MM.1S (cell line): ENCODE data around the gene ETV3.

Experiments
- DNase-seq: peaks from one replicate; pipeline ENCODE4 v3.0.0-alpha.2; 2015
- H2AFZ ChIP-seq: fragments of 300-600 bp; sonication (generic); 2 replicates; pipeline ENCODE4 v1.6.0; 2016; ENCODE audit warnings: antibody characterized with exemption, low read length
- H3F3A ChIP-seq: fragments of 300-600 bp; sonication (generic); 2 replicates; pipeline ENCODE4 v1.6.1; 2016; ENCODE audit warnings: mild to moderate bottlenecking, antibody characterized with exemption, low read length, moderate library complexity, mixed read lengths; ENCODE audit not compliant: insufficient read depth
- H3K27ac ChIP-seq: fragments of 300-600 bp; sonication (generic); 2 replicates; pipeline ENCODE4 v1.5.1; 2016; ENCODE audit warnings: mild to moderate bottlenecking, low read length
- H3K27me3 ChIP-seq: fragments of 300-600 bp; sonication (generic); replicated peaks from 2 replicates; pipeline ENCODE4 v1.6.0; 2016; ENCODE audit warnings: low read length; ENCODE audit not compliant: insufficient read depth
- H3K36me3 ChIP-seq: fragments of 300-600 bp; sonication (generic); replicated peaks from 2 replicates; pipeline ENCODE4 v1.6.1; 2016; ENCODE audit warnings: mild to moderate bottlenecking, low read length, mixed read lengths; ENCODE audit not compliant: insufficient read depth
- H3K4me1 ChIP-seq: fragments of 300-600 bp; sonication (generic); 2 replicates; pipeline ENCODE4 v1.6.1; 2016; ENCODE audit warnings: low read length, mixed read lengths
- H3K4me2 ChIP-seq: fragments of 300-600 bp; sonication (generic); 2 replicates; pipeline ENCODE4 v1.6.0; 2016; ENCODE audit warnings: low read depth, low read length
- H3K4me3 ChIP-seq: fragments of 300-600 bp; sonication (generic); 2 replicates; pipeline ENCODE4 v1.5.1; 2016; ENCODE audit warnings: low read length, mixed read lengths
- H3K79me2 ChIP-seq: fragments of 300-600 bp; sonication (generic); 2 replicates; pipeline ENCODE4 v1.6.1; 2016; ENCODE audit warnings: mixed run types, low read length, mixed read lengths
- H3K9ac ChIP-seq: fragments of 300-600 bp; sonication (generic); 2 replicates; pipeline ENCODE4 v1.6.1; 2016; ENCODE audit warnings: low read length, mixed read lengths
- H3K9me2 ChIP-seq: fragments of 300-600 bp; sonication (generic); replicated peaks from 2 replicates; pipeline ENCODE4 v1.6.1; 2016; ENCODE audit warnings: mild to moderate bottlenecking, low read length, mixed read lengths; ENCODE audit not compliant: insufficient read depth
- H3K9me3 ChIP-seq: fragments of 300-600 bp; sonication (generic); replicated peaks from 2 replicates; pipeline ENCODE4 v1.6.1; 2016; ENCODE audit warnings: mild to moderate bottlenecking, low read length, mixed read lengths; ENCODE audit not compliant: insufficient read depth
- H4K20me1 ChIP-seq: fragments of 300-600 bp; sonication (generic); 2 replicates; pipeline ENCODE4 v1.6.1; 2016; ENCODE audit warnings: mild to moderate bottlenecking, low read length, moderate library complexity, mixed read lengths; ENCODE audit not compliant: insufficient read depth
- CTCF ChIP-seq: fragments of 300-600 bp; sonication (generic); IDR thresholded peaks from 2 replicates; pipeline ENCODE4 v1.5.1; 2016; ENCODE audit warnings: antibody characterized with exemption, low read length, mixed read lengths
- EZH2 ChIP-seq: fragments of 300-600 bp; sonication (generic); optimal IDR thresholded peaks from 2 replicates; pipeline ENCODE3; 2017; ENCODE audit warnings: low read depth, mild to moderate bottlenecking, antibody characterized with exemption, low read length, mixed read lengths
- EZH2phosphoT487 ChIP-seq: fragments of 300-600 bp; sonication (generic); IDR thresholded peaks from 2 replicates; pipeline ENCODE4 v1.6.1; 2018; ENCODE audit warnings: antibody characterized with exemption, low read length

The ETV3 gene

GRCh38 chr1:157114183-157115121 is 23.7 kb downstream of the ETV3 start:
- no peaks in the 10 kb centered on the region for H3K79me2 ChIP-seq

GRCh38 chr1:157113631-157114030 is 24.6 kb downstream of the ETV3 start:
- no peaks in the 10 kb centered on the region for H3K36me3 ChIP-seq
- no peak overlapping the region for H3K27ac ChIP-seq
- TF ChIP-seq EZH2phosphoT487 (no peak), CTCF (no peak), EZH2 (no peak)
- no peaks in the 10 kb centered on the region for H3K9me3 ChIP-seq
- H3K4me3 ChIP-seq: no peak overlapping the region
- no peaks in the 10 kb centered on the region for H3K79me2 ChIP-seq
- H3F3A ChIP-seq: no peaks in the 10 kb centered on the region
- no peak for DNase-seq
- H3K4me2 ChIP-seq: no peak overlapping the region
- H3K4me1 ChIP-seq: peaks cover 13% of the 10 kb centered on the region
- H4K20me1 ChIP-seq: no peaks in the 10 kb centered on the region
- H3K9me2 ChIP-seq: no peaks in the 10 kb centered on the region
- H3K27me3 ChIP-seq: peaks cover 19% of the 10 kb centered on the region; the same call in 1 of the 2 replicates
- H2AFZ ChIP-seq: no peak overlapping the region
- no peak overlapping the region for H3K9ac ChIP-seq

More at GRCh38 chr1:157114183-157115121, 23.7 kb downstream of the ETV3 start:
- Histone ChIP-seq H3K9ac (no peak overlapping the region), H3K9me2 (no peaks in the 10 kb centered on the region), H3K36me3 (no peaks in the 10 kb centered on the region), H3K9me3 (no peaks in the 10 kb centered on the region), H3K27ac (no peak overlapping the region), H2AFZ (no peak overlapping the region), H3K27me3 (peaks cover 19% of the 10 kb centered on the region; the same call in 1 of the 2 replicates), H3K4me3 (no peak overlapping the region), H3K4me2 (no peak overlapping the region), H4K20me1 (no peaks in the 10 kb centered on the region), H3F3A (no peaks in the 10 kb centered on the region), H3K4me1 (peaks cover 13% of the 10 kb centered on the region)
- TF ChIP-seq EZH2 (no peak), CTCF (no peak), EZH2phosphoT487 (no peak)
- no peak for DNase-seq

DNA sequence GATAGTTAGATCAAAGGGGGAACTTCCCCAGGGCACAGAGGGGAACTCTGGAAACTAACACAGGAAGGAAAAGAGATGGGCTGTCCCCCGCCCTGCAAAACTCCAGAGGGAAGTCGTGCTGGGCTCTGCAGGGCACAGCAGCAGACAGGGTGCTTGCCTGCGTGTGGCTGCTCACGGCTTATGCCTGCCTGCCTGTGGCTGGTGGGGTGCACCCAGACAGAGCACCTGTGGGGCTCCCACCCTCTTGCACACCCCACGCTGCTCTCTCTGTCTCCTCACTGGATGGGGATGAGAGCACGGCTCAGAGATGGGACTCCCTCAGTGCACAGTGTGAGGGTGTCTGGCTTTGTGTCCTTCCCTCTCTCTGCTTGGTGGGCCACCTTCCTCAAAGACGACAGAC is 25.1 kb downstream of the ETV3 start:
- Histone ChIP-seq H2AFZ (no peak overlapping the region), H3K9ac (no peak overlapping the region), H3K9me3 (no peaks in the 10 kb centered on the region), H3K4me2 (no peak overlapping the region), H3K4me3 (no peak overlapping the region), H3K79me2 (no peaks in the 10 kb centered on the region), H3K9me2 (no peaks in the 10 kb centered on the region), H3K27ac (no peak overlapping the region), H3K4me1 (peaks cover 11% of the 10 kb centered on the region), H3K36me3 (no peaks in the 10 kb centered on the region), H4K20me1 (no peaks in the 10 kb centered on the region), H3K27me3 (peaks cover 19% of the 10 kb centered on the region), H3F3A (no peaks in the 10 kb centered on the region)
- TF ChIP-seq CTCF (no peak), EZH2 (no peak)
- DNase-seq: no peak
